GM12801 (cell line): ENCODE measurements around the gene TTC31.

Experiments
- TF ChIP-seq, protein P1 (sequence below): IDR thresholded peaks from one replicate; pipeline ENCODE4 v1.5.1; 2011; ENCODE audit warnings: control low read depth; ENCODE audit not compliant: insufficient read length; ENCODE audit errors: extremely low read depth

Gene TTC31

DNA sequence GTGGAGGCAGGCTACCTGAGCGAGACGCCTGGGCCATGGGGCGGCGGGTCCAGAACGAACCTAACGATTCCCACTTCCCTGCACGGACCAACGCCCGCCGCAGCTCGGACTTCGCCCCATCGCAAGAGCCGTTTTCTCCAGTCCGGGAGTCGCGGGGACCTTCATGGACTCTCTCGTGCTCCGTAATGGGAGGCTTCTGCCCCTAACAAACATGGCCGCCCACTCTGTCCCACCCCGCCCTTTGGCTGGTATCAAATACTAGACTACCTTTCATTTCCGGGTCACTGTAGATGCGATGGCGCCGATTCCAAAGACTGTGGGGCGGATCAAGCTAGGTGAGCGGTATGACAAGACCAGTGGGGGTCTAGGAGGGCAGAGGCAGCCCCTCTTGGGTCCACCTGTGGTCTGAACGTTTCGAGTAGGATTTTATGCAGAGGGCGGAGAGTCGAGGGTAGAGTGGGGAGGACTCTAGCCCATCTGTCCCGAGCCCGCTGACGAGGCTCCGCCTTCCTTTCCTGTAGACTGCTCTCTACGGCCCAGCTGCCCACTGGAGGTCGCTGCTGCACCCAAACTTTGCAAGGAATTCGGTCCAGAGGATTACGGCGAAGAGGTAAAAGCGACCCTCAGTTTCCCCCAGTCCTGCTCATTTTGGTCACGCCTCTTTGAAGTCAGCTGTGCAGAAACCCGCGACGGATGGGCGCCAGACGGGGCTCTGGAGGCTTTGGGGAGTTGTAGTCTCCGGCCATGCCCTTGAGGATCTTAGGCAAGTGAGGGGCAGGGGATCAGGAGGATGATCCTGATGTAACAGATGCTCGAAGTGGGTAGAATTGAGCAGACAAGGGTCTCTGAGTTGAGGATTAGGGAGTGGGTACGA, at the start of gene TTC31, which contains the start of gene CCDC142:
Gene TTC31, plus strand, starts transcription at position 281 of the 874 bp plus-strand sequence. Its CDS starts 15 bp downstream, at position 296.
Gene CCDC142, minus strand, starts transcription at position 198 of the 874 bp plus-strand sequence. Its CDS starts 161 bp downstream, at position 37.
- TF ChIP-seq, protein P1, sequence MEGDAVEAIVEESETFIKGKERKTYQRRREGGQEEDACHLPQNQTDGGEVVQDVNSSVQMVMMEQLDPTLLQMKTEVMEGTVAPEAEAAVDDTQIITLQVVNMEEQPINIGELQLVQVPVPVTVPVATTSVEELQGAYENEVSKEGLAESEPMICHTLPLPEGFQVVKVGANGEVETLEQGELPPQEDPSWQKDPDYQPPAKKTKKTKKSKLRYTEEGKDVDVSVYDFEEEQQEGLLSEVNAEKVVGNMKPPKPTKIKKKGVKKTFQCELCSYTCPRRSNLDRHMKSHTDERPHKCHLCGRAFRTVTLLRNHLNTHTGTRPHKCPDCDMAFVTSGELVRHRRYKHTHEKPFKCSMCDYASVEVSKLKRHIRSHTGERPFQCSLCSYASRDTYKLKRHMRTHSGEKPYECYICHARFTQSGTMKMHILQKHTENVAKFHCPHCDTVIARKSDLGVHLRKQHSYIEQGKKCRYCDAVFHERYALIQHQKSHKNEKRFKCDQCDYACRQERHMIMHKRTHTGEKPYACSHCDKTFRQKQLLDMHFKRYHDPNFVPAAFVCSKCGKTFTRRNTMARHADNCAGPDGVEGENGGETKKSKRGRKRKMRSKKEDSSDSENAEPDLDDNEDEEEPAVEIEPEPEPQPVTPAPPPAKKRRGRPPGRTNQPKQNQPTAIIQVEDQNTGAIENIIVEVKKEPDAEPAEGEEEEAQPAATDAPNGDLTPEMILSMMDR = peak; percentile 48

DNA sequence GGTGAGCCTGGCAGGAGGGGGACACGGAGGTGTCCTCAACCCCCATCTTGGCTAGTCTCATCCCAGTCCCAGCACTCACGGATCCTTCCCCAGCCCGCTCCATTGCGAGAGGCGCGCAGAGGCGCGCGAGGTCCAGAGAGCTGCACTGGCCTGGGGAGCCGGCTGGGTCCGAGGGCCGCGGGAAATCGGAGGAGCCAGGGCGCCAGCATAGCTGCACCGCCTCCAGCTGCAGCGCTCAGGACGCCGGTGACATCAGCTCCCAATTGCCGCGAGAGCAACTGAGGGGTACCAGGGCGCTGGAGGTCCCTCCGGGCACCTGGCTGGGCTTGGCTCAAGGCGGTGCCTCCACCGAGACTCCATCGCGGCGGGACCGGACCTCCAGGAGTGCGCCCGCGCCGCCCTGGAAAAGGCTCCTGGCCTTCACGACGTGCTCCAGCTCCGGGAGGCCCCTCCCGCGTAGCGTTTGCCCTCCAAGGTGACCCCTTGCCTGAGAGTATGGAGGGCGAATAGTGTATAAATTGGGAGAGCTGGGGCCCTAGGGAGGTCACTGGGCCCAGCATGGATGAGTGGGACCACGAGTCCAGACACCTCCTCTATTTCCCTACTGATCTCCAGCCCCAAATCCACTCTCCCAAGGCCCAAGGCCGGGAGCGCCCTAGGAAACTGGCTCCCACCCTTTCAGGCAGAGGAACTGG, 46.6 kb upstream of the TTC31 start:
- TF ChIP-seq, protein P1 = no peak

DNA sequence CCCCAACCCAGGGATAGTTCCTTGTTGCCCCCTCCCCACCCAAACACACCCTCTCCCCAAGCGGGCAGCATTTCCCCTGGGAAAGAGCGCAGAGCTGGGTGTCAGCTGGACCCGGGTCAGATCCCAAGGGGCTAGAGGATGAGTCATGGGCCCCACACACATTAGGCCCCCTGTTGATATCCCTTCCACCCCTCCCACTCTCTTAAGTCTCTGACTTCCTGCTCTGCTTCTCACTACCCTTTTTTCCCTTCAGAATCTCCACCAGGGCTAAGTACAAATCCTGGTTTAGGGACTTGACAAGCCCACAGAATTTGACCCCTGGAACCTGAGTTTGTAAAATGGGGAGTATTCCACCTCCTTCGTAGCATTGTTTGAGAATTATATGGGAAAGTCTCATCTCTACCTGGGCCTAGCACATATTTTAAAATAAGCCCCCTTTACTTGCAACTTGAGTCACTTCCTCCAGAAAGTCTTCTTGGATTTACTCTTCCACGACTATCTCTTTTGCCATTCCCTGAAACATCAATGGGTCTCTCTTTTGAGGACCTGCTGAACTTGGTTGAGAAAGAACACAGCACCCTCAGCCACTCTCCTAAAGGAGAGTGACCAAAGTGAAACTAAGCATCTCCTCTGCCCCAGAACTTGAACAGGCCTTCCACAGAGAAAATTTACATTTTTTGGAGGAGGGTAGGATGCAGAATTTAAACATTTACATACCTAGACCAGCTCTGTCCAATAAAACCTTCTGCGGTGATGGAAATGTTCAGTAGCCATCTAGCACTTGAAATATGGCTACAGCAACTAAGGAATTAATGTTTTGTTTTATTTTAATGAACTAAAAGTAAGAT, 45.8 kb upstream of the TTC31 start:
- TF ChIP-seq, protein P1 = no peak

DNA sequence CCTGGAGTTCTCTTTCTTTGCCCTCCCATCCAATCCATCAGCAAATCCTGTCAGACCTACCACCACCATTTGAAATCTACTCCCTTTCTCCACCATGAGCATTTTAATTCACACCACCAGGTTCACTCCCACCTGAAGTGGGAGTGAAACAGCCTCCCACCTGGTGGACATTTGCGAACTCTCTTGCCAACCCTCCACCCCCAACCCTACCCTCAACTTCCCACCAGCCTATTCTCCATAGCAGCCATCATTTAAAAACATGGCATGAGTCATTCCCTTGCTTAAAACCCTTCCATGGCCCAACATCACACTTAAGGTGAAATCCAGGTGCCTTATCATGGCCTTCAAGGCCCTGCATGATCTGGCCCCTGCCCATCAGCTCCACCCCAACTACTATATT, 44.6 kb upstream of the TTC31 start:
- TF ChIP-seq, protein P1 = no peak

DNA sequence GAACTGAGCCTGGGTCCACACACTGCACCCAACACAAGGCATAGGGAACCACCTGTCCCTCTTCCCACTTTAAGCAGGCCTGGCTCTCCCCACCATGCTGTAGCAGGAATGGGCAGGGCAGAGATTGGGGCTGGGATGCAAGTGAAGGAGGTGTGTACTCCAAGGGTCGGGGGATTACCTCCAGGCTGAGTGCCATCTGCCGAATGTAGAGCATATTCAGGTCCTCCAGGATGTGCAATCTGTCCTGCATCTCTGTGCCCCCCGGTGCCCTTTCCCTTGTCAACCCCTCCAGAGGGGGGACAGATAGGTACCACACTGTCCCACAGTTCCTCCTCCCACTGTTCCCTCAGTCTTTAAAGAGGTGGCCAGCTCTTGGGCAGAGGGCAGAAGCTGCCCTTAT, 43.5 kb upstream of the TTC31 start:
- TF ChIP-seq, protein P1 = no peak

DNA sequence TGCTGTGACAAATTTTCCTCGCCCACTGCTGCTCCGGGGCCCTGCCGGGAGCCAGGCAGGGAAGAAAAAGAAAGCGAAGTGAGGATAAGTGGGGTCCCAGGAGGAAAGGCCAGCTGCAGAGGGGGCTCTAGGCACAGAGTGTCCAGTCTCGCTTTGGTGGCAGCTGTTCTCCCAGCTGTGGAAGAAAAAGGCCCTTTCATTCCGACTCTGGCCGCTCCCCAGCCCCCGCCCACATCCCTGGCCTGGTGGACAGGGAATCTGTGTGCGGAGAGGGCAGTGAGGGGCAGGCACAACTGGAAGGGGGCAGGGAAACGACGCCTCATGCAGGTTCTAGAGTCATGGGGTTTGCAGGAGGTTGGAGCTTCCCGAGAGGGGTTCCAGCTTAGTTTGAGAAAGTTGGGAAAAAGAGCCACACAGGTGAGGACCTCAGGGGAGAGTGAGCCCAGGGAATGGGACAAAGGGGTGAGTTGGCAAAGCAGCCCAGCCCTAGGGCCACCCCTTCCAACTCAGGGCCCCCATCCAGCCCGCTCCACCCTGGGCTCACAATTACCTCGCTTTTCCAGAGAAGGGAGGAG, 43.0 kb upstream of the TTC31 start:
- TF ChIP-seq, protein P1 = no peak
